GM18526 (cell line): ENCODE data around the gene MYO7B.

Experiments used
- POLR2A ChIP-seq: IDR thresholded peaks from 3 replicates; pipeline ENCODE4 v1.6.1; 2011; ENCODE audit not compliant: insufficient read length; ENCODE audit errors: extremely low read depth

The MYO7B gene

DNA sequence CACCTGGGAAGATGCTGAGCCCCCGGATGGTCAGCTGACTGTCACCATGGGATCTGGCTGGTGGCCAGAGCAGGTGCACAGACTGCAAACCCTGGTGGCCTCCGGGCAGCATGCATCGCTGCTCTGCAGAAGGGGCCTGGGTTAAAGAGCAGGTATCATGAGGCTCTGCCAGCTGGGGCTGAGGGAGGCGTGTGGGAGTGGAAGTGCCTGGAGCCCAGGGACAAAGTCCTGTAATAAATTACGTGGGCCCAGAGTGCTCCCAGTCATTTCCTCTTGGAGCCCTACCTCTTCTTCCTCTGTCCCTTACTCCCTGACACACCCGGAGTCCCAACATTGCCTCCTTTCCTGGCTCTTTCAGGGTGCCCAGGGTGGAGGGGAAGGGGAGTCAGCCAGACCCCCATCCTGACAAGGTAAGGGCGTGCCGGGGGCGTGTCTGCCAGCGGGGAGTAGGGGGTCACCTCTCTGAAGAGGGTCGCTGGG is at the start of gene MYO7B:
MYO7B (plus strand) TSS at position 262 of the 480 bp plus-strand sequence. CDS start 24,040 bp downstream, outside the sequence.
- TF ChIP-seq POLR2A = no peak

DNA sequence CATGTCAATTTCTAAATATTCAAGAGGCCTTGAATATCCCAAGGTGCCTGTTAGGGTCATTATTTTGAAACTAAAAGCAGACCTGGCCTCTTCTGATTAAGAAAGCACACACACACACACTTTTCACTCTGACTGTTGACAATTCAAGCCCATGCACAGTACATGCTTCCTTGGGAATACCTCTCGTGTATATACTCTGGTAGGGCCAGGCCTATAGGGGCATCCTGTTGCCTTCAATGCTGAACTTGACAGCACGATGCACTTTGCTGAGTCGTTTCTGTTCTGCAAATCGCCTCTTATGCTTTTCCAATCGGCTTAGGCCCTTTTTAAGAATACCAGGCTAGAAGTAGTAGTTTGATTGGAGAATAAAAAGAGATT is 49.8 kb upstream of the MYO7B start:
- no peak for TF ChIP-seq POLR2A

DNA sequence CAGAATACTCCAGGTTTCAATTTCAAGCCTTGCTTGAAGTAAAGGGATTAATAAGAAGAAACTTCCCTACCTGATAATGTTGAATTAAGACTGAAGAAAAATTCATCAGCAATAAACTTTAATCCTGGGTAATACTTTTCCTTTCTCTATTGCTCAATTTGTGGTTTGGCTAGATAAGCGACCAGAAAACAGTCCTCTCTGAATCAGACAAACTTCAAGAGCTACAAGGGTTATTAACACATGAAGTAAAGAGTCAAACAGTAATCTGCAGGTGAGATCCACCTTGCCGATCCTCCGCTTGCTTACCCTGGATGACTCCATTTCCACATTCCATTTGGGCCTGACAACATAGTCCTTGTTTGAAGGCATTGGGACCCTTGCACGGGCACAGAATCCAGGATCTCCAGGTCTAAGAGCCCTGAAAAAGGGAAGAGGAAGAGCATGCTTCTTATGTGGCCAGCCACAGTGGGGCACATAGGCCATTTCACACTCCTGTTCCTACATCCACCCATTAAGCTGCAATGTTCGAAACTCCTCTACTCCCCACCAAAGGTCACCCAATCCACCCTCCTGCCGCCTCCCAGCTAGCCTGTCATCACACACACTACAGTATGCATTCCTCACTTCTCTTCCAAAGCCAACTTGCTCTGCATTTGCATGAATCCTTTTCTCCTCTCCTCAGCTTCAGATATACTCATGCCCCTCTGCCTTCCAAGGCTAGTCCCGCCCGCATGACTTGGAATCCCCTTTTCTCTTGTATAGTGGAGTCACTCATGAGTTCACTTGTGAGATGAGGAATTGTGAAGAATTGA is 49.0 kb upstream of the MYO7B start:
- no peak for TF ChIP-seq POLR2A

DNA sequence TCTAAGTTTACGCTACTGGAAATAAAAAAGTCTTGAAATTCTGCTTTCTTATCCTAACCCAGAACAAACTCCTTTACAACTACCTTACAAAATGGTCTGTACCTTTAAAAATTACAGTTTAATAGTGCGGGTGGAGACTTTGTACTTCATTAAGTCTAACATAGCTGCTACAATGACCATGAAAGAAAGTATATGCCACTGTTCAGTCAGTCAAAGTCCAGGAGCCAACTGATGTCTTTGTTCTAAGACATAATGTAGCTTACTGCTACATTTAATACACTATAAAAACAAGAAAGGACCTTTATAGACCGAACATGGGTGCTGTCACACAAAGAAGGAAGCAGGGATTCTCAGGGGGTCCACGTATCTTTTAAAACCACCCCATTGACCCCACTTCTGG is 45.2 kb upstream of the MYO7B start:
- TF ChIP-seq POLR2A = no peak

DNA sequence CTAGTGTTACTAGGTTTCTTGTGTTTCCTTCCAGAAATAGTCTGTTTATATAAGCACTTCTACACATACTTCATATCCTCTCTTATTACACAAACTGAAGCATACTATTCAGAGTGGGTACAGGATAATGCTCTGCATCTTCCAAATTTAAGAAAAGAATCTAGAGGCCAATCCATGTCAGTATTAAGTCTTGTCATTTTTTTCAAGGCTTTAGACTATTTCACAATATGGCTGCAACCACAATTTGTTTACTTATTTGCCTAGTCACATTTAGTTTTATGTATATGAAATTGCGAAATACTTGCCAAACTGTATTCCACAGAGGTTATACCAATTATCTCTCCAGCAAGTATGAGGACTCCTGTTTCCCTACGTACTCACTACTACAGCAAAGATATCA is 37.1 kb upstream of the MYO7B start:
- no peak for TF ChIP-seq POLR2A

DNA sequence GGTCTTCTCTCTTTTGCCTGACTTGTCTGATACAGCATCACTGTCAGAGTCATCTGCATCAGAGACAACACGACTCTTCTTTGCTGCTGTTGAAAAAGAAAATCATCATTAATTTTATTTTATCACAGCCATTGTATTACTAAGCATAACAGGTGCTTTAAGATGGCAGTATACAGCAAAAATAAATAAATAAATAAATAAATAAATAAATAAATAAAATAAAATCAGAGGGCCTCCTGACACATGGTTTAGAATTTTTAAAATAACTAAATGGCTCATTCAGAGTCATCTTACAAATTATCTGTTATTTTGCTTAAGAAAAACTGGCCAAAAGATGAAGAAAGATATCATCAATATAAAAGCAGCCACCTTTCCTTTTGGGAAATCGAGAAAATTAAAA is 32.0 kb upstream of the MYO7B start:
- no peak for TF ChIP-seq POLR2A

DNA sequence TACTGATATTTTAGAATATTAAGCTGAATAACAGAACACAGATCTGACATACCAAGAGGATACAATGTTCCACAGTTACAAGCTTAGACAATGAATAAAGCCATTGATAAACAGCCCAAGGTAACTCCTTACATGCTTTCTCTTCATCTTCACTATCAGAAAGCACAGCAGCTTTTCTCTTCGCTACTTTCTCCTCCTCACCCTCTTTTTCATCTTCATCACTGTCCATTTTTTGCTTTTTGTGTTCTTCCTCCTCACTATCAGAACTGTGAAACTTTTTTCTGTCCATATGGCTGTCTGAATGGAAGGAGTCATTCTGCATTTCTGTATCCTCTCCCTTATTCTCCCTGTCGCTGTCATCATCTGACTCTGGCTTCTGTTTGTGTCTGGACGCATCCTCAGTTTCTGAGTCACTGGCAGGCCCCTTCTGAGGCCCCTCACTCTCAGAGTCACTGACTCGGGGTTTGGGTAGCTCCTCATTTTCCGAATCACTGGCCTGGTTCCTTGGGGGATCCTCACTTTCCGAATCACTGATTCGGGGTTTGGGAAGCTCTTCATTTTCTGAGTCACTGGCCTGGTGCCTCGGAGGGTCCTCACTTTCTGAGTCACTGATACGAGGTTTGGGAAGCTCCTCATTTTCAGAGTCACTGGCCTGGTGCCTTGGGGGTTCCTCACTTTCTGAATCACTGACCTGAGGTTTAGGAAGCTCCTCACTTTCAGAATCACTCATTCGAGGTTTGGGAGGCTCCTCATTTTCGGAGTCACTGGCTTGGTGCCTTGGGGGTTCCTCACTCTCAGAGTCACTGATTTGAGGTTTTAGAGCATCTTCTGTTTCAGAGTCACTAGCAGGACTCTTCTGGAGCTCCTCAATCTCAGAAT is 30.7 kb upstream of the MYO7B start:
- TF ChIP-seq POLR2A = no peak

DNA sequence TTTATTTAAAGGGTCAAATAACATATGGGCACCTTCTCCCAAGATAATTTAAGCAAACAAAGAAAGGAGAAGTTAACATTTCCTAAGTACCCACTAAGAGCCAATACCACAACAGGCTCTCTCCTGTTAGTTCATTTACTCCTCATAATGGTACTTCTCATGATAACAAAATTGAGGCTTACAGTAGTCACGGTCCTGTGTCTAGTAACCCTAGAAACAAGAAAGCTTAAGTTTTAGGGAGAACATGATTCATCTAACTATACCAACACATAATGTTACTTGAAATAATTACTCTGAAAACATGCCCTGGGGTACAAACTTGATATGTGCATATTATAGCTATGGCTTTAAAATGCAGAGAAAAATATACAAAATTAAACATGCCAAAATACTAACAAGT is 29.0 kb upstream of the MYO7B start:
- no peak for TF ChIP-seq POLR2A

DNA sequence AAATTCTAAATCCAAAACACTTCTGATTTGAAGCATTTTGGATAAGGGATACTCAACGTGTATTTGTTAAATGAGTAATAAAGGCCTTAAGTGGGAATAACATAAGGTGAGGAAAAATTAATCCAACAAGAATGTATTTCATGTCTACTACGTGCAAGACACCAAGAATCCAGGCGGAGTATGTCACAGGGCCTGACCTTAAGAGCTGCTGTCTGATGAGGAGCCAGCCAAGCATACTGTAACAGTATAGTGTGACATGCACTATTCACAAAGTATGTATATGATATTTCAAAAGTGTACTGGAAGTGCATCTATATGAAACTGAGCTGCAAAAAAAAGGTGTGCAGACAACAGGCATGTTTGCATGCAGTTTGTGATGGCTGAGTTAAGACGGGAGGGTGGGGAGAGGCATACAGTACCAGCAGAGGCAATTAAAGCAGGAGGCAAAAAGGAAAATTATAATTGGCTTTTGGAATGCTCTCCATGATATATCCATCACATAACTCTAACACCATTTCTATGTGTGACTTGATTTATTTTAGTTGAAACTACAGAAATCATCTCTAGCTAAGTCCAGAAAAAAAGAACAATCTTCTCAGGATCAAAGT is 27.4 kb upstream of the MYO7B start:
- TF ChIP-seq POLR2A = no peak

DNA sequence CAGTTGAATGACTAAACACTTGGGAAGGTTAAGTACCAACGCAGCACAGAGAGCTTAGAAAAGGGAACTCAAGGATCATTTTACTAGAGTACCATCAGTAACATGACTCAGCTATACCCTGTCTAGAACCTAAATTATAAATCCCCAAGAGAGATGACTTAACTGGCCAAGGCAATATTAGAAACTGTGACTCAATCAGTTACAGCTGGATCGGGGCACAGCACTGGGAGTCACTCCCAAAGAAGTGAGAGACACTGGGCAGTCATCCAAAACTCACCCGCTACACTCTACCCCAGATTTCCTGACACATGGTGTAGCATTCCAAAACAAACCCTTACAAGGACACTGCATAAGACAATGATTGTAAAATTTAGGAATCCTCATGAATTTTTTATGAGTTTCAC is 26.9 kb upstream of the MYO7B start:
- TF ChIP-seq POLR2A = no peak

DNA sequence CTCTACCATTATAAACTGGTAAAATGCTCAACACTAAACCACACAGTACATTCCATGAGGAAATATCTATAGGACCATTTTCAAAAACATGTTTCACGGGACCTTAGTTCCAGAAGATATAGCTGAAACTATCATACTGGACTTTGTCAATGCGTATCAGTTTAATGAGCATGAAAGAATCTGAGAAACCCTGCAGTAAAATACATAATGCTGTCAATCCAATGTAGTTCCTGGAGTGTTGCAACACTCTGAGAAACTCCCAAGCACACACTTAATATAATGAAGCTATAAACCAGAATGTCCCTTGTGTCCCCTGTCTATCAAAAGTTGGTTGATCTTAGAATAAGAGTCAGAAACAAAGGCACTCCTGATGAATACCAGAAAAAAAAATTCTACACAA is 25.4 kb upstream of the MYO7B start:
- TF ChIP-seq POLR2A = no peak

DNA sequence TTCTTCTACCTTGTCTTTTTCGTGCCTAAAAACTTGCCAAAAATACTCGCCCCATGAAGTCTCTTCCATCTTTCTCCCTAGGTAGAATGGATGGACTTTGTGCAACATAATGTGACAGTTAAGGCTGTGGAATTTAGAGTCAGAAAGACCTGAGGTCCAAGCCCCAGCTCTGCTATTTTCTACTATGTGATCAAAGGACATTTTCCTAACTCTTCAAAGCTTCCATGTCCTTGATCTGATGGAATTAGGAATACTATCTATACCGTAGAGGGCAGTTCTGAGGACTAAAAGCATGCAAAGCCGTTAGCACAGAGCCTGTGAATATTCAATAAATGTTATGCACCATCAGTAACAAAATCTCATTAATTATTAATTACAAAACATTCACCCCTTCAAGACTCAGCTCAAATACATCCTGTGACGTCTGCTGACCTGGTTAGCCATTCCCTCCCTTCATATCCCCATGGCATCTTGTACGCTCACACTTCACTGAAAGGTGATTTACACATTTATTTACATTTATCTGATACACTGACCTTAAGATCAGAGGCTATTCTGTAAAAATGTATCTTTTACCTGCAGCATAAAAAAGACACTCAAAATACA is 24.3 kb upstream of the MYO7B start:
- no peak for TF ChIP-seq POLR2A

DNA sequence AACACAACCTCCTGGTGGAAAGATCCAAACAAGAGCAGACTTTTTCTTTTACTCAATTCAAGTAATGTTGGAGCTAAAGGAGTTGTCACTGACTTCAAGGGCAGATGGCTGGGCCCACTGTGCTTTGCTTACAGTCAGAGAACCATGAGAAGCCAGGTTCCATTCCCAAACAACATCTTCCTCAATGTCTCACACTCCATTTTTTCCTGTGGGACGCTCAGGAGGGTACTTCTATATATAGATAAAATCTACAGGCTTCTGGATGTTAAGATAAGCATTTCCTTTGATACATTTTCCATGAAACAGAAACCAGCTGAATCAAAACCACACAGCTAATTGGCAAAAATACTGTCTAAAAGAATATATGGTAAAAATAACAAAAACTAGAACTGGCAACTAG is 23.6 kb upstream of the MYO7B start:
- no peak for TF ChIP-seq POLR2A

DNA sequence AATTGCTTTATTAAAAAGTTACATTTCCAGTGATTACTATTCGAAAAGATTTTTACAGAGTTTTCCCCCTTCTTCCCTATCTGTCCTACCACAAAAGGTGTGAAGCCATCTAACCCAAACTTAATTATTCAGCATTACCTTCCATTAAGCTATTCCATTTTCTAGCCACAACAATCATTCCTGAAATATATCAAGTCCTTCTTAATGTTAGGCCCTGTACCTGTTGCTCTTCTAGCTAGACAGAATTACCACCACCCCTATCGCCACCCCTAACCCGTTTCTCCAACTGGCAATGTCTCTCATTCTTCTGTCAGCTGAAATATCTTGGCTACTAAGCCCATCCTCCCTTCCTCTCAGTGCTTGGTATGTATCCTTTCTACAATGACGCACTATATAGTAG is 23.1 kb upstream of the MYO7B start:
- TF ChIP-seq POLR2A = no peak

DNA sequence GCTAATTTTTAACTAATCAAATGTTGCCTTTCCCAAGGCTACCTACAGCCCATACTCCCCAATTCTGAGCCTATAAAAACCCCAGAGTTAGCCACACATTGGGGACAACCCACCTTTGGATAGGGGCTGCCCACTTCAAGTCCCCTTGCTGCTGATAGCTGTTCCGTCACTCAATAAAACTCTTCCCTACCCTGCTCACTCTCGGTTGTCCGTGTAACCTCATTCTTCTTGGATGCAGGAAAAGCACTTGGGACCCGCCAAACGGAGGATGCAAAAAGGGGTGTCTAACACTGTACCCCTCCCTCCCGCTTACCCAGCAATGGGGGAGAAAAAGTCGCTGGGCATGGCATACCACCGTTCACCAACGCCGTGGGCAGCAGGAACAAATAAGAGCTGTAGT is 21.4 kb upstream of the MYO7B start:
- no peak for TF ChIP-seq POLR2A

DNA sequence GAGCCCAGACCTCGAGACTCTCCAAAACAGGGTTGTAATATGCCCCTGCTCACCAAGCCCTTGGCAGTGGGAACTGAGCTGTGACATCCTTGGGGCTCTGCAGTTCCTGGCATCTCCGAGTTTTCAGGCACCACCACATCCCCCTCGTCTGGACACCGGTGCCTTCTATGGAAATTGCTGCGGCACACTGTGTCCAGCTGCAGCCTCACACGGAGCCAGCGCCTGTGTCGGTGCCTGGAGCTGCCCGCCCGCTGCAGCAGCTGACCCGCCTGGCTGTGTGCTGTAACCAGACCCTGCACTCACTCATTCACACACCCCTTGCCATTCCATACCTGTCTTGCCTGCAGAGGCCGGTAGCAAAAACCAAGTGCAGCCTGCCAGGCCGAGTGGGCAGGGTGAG is 21.0 kb upstream of the MYO7B start:
- no peak for TF ChIP-seq POLR2A

DNA sequence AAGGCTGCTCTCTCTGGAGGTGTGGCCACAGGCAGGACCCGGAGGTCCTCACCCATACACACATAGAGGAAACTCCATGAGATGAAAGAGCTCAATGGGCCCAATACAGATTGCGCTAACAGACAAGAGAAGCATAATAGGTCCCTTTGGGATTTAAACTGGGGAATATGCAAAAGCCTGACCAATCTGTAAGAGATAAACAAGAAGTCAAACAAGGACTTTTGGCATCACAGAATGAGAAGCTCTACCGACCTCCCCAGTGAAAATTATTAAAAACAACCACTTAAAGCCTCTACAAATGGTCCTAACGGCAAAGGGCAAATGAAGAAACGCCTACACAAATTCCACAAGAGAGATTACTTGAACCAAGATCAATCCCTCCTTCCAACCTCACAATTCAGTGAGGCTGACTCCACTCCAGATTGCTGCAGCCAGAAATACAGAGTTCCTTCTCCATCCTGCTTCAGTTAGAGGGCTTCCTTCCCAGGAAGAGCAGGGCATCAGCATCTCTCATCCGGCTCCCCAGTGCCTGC is 20.0 kb upstream of the MYO7B start:
- TF ChIP-seq POLR2A = no peak
